ENCODE results near the gene SLC19A1.

Gene SLC19A1

DNA sequence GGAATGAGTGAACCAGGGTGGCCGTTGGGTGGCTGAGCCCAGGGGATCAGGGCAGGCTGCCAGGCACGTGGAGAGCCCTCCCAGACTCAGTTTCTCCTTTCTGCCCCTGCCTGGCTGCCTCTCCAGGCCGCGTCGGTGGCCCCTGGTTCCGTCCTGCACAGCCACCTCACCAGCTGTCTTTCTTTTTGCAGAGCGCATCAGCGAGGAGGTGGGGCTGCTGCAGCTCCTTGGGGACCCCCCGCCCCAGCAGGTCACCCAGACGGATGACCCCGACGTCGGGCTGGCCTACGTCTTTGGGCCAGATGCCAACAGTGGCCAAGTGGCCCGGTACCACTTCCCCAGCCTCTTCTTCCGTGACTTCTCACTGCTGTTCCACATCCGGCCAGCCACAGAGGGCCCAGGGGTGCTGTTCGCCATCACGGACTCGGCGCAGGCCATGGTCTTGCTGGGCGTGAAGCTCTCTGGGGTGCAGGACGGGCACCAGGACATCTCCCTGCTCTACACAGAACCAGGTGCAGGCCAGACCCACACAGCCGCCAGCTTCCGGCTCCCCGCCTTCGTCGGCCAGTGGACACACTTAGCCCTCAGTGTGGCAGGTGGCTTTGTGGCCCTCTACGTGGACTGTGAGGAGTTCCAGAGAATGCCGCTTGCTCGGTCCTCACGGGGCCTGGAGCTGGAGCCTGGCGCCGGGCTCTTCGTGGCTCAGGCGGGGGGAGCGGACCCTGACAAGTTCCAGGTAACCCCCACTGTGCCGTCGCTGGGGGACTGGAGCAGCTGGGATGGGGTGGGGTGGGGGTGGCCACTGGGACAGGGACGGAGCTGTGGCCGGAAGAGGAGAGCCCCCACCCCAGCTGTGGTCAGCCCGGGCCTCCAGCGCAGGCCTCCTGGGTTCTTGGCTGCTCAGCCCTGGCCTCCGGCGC lies 73.9 kb downstream of the SLC19A1 start:
- no peak for DNase-seq (ENCODE audit: low read depth, low spot score)

DNA sequence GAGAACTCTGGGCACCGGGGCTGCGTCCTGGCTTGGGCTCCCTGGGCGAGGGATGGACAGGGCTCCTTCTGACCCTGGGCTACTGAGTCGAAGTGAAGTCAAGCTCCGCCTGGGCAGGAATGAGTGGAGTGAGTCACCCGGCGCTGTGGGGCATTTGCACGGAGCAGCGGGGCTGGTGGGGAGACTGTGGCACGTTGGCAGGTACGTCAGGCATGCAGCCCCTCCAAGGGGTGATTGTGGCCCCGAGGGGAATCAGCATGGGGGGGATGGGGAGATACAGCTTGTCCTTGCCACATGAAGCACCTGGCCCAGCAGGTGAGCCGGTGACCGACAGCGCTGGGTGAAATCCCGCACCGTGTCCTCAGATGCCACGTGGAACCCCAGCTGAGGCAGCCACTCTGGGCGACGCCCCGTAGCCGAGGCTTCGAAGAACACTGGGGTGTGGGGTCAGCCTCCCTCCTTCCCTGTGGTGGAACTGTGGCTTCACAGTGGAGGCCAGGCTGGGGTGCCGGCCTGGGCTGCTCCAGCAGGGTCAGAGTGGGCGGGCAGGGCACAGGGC lies 74.9 kb downstream of the SLC19A1 start:
- no peak for DNase-seq (ENCODE audit: low read depth, low spot score)

DNA sequence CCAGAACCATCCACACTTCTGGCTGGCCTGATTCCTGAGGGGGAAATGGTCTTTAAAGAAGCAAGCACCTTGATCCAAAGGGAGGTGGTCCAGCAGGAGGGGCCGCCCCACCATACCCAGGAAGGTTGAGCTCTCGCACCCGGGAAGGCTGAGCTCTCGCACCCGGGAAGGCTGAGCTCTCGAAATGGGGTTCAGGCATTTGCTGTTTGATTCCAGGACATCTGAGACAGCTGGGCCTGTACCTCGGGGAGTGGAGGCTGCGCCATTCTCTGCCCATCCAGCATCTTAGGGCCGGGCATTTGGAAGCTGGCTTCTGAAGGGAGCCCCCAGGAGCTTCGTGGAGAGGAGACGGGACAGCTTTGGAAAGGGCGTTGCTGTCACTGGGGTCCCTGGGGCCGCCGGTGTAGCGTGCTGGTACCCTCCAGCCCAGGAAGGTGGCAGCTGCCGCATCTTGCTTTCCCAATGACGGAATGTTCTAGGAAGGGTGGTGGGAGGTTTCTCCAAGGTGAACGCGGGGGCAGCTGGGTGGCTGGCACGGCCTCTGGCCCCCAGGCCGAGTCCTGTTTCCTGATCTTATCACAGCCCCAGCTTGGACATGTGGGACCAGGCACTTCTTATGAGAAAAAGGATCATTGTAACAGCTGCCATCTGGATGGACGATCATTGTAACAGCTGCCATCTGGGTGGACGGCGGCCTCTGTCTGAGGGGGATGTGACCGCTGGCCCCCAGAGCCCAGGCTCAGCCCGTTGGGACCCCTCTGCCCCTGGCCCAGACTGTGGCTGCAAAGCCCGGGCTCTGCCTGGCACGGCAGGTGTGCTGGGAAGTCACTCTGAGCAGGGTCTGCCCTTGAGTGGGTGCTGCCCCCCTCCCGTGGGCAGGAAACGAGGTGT lies 75.7 kb downstream of the SLC19A1 start:
- no peak for DNase-seq (ENCODE audit: low read depth, low spot score)

DNA sequence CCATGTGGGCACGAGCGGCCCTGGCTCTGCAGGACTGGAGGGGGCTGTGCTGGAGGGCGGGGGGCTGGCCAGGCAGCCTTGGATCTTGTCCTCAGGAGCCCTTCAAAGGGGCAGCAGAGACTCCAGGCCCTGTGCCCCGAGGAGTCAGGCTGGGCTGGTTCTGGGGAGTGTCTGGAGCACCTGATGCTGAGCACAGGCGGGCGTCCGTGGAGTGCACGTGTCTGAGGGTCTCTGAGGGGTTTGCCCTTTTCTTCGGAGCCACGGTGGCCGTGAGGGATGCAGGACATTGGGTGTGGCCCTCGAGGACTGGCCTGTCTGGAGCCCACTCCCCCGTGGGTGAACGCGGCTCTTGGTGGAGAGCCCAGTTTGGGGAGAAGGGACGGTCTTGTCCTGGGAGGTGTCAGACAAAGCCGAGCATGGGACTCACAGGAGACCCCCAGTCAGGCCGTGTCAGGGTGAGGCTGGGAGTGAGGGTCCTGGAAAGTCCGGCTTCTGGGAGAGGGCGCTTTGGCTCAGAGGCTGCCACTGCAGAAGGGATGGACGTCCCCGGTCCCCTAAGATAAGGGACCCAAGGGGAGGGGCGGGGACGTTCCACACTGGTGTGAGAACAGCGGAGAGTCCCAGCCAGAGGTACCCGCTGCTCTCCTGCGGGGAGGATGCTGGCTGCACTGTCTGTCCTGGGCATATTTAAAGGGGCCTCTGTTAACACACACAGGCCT lies 76.5 kb downstream of the SLC19A1 start:
- no peak for DNase-seq (ENCODE audit: low read depth, low spot score)

DNA sequence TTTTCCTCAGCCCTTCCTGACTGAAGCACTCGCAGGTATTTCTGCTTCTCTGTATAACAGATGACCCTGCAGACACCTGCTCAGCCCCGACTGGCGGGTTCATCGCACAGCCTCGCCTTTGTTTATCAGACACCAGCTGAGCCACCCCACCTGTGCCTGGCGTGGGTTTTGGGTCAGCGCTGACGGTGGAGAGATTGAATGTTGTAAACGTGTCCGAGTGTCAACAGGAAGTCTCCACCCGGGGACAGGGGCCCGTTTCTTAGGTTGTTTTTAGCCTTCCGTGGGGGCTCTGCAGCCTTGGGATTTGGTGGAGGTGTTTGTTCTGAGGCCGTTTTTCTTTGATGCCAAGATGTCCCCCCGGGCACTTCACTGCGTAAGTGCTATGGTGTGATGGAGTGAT lies 77.1 kb downstream of the SLC19A1 start:
- no peak for DNase-seq (ENCODE audit: low read depth, low spot score)

DNA sequence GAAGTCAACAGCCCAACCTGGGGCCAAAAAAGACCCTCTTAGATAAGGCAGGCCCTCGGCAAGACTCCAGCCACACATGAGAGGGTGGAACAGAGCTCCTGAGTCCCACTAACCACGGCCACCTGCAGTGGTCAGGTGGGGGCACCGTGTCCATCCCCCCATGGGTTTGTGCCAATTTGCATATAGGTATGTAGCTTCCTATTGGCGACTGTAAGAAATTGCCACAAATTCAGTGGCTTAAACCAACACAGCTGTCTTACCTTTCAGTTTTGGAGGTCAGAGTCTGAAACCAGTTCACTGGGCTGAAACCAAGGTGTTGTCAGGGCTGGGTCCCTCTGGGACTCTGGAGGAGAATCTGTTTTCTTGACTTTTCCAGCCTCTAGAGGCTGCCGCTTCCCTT lies 77.9 kb downstream of the SLC19A1 start:
- no peak for DNase-seq (ENCODE audit: low read depth, low spot score)

DNA sequence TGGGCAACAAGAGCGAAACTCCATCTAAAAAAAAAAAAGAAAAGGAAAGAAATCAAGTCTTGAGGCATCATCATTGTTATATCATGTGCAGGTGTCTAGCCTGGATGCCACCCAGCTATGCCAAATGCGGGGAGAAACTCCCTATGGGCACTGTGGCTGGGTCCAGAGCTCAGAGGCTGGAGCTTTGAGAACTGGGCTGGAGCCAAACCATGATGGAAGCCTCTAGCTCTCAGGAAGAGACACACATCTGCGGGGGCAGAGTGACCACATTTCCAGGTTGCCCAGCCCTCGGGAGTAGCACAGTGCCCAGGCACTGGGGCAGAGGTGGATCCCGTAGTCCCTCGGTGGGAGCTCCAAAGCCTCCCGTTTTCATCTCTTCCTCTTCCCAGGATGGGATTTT lies 78.4 kb downstream of the SLC19A1 start:
- no peak for DNase-seq (ENCODE audit: low read depth, low spot score)

DNA sequence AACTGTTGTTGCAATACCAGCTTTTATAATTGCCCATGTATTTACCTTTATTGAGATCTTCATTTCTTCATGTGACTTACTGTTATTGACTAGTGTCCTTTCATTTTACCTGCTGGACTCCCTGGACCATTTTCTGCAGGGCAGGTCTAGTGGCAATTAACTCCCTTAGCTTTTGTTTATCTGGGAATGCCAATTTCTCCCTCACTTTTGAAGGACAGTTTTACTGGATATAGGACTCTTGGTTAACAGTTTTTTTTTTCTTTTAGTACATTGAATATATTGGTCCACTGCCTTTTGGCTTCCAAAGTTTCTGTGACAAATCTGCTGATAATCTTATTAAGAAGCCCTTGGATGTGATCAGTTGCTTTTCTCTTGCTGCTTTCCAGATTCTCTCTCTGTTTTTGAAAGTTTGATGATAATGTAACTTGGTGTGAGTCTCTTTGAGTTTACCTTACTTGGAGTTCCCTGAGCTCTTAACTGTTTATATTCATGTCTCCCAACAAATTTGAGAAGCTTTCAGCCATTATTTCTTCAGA lies 80.4 kb downstream of the SLC19A1 start:
- no peak for DNase-seq (ENCODE audit: low read depth, low spot score)

DNA sequence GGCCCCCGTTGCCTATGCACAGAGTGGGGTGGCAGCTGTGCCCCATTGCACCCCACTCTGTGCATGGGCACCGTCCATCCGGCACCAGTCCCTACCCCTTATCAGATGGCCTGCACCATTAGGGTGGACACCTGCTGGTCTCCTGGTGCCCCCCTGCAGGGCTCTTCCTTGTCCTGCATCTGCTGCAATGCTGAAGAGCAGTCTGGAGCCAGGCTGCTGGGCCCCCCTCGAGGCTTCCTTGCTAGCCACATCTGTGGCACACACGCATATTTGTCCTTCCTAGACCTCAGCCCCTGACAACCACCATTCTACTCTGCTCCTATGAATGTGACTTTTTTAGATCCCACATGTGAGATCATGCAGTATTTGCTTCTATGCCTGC lies 80.9 kb downstream of the SLC19A1 start:
- no peak for DNase-seq (ENCODE audit: low read depth, low spot score)

DNA sequence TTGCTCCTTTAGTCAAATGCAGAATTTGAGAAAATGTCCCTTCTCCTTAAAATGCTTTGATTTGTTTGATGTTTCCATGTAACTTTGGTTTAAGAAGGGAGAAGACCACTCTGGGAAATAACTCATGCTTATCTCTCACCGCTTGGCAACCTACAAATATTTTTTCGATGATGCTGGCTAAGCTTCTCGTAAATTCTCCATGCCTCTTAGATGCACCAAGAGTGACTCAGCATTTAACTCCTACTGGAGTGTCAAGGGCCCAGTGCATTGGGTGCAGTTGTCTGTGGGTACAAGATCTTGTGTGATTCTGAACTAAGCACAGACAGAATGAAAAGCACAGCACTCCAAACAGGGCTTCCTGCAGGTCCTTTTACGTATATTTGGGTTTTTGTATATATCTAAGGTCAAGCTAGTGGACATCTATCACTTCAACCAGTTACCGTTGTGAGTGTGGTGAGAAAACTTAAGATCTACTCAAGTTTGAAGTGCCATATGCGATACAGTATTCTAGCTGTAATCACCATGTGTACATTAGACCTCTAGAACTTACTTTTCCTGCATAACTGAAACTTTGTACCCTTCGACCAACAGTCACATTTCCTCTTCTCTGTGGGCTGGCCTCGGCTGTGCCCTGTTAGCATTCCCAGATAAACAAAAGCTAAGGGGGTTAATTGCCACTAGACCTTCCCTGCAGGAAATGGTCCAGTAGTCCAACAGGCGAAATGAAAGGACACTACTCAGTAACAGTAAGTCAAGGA lies 81.5 kb downstream of the SLC19A1 start:
- DNase-seq (ENCODE audit: low read depth, low spot score): no peak

DNA sequence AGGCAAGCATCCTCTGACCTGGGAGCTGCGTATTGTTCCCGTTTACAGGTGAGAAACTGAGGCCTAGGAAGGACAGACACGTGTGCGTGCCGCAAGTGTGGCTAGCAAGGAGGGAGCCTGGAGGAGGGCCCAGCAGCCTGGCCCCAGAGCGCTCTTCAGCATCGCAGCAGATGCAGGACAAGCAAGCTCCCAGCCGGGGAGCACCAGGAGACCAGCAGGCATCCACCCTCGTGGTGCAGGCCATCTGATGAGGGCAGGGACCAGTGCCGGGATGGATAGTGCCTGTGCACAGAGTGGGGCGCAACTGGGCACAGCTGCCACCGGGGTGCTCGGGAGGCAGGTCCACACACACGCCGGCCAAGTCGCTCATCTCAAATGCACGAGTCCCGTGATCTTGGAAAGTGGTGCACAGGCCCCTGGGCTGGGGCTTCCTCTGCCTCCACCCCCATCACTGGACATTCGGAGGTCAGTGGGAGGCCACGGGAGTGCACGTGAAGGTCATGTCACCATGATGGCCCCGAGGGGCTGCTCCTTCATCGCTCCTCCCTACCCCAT lies 82.2 kb downstream of the SLC19A1 start:
- DNase-seq (ENCODE audit: low read depth, low spot score): no peak

DNA sequence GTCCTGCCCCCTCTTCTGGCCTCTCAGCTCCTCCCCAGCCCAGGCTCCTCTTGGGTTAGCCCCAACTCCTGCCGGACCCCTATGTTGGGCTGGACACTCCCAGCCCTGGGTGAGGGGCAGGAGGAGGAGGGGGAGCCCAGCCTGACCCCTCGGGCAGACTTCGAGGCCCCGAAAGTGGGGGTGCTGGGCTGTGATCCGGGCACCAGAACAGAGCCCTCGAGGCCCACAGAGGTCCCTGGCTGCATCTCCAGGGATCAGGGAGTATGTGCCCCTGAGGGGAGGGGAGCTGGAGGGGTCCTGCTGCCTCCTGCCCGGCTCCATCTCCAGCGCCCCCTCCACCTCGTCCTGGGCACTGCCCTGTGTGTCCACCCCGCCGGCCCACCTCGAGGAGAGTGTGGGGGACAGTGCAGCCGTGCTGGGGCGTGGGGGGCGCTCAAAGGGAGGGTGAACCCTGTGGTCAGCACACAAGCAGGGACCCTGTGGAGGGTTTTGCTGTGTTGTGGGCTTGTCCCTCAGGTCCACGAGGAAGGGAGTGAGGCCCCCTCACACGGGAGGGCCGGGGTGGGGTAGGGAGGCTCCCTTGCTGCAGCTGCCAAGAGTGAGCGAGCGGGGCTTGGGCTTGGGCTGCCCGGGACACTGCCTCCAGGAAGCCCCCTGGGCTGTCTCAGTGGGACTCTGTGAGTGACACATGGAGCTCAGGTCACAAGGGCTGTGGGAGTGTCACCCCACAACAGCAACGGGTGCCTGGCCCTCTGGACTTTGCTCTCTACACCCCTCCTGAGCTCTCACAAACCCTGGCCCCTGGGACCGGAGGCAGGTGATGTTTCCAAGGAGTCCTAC lies 82.8 kb downstream of the SLC19A1 start:
- no peak for DNase-seq (ENCODE audit: low read depth, low spot score)

DNA sequence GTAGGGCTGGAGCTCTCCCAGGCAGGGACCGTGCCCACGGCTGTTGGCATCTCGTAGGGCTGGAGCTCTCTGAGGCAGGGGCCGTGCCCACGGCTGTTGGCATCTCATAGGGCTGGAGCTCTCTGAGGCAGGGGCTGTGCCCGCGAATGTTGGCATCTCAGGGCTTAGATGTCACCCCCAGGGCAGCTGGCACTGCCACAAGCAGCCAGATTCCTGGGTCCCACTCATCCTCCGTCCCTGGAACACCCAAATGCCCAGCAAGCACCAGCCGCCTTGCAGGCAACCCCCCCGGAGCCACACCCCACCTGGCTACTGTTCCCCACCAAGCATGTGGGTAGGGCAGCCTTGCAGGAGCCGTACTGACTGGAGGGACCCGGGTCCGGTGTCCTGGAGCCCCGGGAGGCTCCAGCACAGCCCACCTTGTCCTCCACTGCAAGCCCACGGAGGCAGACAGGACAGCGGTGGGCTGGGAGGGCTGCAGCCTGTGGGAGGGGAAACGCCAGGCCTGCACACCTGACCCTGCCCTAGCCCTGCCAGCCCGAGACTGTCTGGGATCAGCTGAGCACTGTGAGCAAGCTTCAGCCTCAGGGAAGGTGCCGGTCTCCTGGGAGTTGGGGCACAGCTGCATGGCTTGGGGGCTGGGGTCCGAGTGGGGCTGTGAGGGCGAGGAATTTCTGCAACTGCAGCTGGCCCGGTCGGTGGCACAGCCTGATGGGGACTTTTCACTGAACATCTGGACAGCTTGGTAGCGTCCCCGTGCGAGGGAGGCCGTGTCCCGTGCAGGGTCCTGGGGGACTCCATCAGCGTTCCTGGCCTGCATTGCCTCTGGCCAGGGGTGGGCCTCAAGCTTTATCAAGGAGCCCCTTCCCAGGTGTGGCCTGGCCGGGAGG lies 83.7 kb downstream of the SLC19A1 start:
- no peak for DNase-seq (ENCODE audit: low read depth, low spot score)

DNA sequence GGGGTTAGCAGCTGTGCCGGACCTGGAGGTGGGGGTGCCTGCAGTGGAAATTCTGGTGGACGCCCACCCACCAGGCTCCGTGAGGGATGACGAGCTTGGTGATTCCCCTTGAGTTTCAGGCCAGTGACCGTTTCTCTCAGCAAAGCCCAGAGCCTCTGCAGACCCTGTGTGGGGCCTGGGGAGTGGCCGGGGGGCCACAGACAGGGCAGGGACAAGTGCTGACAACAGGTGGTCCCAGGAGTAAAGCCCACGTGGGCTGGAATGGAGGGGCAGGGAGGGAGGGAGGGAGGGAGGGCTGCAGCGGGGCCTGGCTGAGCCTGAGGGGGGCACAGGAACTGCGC lies 84.4 kb downstream of the SLC19A1 start:
- DNase-seq (ENCODE audit: low read depth, low spot score): no peak

DNA sequence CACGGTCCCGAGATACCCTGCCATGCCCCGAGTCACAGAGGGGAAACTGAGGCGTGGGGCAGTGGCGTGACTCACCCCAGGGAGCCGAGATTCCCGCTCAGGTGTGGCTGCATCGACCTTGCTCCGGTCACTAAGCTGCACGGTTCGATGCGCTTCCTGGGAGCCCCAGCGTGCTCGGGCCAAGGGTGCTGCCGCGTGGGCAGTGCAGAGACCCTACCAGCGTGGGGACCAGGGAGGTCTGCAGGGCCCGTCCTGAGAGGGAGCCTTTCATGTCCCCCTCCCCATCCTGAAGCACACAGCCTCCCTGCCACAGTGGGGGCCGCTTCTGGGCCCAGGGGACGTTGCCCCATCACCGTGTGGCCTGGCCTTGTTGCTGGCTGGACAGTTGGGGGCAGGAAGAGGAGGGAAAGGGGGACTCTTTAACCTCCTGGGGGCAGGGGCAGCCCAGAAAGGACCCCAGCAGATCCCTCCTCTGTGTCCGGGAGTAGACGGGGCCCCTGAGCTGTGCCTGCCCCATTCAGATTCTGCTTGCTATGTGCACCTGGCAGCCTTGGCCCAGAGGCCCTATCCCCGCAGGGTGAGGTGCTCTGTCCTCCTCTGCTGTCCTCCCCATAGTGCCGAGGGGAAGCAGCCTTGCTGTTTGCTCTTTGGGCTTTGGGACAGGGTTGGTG lies 84.9 kb downstream of the SLC19A1 start:
- DNase-seq (ENCODE audit: low read depth, low spot score): no peak

DNA sequence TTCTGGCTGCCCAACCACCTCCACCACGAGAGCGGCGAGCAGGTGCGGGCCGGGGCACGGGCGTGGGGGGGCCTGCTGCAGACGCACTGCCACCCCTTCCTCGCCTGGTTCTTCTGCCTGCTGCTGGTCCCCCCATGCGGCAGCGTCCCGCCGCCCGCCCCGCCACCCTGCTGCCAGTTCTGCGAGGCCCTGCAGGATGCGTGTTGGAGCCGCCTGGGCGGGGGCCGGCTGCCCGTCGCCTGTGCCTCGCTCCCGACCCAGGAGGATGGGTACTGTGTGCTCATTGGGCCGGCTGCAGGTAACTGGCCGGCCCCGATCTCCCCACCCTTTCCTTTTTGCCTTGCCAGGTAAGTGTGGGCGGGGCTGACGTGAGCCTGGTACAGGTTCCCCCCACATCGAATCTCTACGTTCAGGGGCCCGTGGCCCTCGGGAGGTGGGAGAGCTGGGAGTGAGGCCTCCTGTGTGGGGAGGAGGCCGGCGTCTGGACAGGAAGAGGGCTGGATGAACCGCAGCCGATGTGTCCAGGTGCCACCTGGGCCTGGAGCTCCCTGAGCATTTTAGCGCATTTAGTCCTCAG lies 85.6 kb downstream of the SLC19A1 start:
- DNase-seq (ENCODE audit: low read depth, low spot score): no peak

DNA sequence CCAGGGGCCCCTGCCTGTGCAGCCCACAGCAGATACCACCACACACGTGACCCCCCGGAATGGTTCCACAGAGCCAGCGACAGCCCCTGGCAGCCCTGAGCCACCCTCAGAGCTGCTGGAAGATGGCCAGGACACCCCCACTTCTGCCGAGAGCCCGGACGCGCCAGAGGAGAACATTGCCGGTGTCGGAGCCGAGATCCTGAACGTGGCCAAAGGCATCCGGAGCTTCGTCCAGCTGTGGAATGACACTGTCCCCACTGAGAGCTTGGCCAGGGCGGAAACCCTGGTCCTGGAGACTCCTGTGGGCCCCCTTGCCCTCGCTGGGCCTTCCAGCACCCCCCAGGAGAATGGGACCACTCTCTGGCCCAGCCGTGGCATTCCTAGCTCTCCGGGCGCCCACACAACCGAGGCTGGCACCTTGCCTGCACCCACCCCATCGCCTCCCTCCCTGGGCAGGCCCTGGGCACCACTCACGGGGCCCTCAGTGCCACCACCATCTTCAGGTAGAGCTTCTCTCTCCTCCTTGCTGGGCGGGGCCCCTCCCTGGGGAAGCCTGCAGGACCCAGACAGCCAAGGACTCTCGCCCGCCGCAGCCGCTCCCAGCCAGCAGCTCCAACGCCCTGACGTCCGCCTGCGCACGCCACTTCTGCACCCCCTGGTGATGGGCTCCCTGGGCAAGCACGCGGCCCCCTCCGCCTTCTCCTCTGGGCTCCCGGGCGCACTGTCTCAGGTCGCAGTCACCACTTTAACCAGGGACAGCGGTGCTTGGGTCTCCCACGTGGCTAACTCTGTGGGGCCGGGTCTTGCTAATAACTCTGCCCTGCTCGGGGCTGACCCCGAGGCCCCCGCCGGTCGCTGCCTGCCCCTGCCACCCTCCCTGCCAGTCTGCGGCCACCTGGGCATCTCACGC lies 86.3 kb downstream of the SLC19A1 start:
- no peak for DNase-seq (ENCODE audit: low read depth, low spot score)
